ENCODE results near the gene SYNPO2. TPM values are rescaled to one million over a fixed set of nuclear protein-coding genes. Genes with fewer than 3 reads are reported as not detected.

SYNPO2 gene
- total RNA-seq, 3 donors from 2014 or later, result 18.9 to 804 (median 91.1) TPM

DNA sequence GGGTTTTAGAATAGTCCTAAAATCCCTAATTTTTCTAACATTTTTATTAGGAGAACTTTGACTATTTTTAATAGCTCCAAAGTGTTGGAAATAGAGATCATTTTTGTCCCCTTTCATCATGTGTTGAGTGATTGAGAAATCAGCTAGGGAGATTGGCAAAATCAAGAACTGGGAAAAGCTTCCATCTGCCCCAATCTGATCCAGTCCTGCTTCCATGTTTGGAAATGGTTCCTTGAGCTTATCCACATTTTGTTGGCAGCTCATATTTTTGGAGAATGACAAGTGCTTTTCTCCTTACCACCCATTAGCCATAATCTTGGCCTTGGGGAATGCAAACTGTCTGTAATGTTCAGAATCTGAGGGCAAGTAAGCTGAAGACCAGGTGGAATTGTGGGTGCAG, 73.9 kb downstream of the SYNPO2 start:
- no peaks in the 10 kb centered on the region for H3K4me1 ChIP-seq (ENCODE audit: low read depth)
- no peaks in the 10 kb centered on the region for H3K9me3 ChIP-seq
- intact Hi-C loops (cut with DNase I, micrococcal nuclease), result loop anchor here (10.0 kb wide), 2 partner anchors 68 to 198 kb away; no protein-coding TSS in a partner anchor
- DNase-seq (no peak), ATAC-seq (no peak)
- no peaks in the 10 kb centered on the region for H3K36me3 ChIP-seq (ENCODE audit: low read depth)
- H3K4me3 ChIP-seq, result no peak overlapping the region
- TF ChIP-seq, protein P1, sequence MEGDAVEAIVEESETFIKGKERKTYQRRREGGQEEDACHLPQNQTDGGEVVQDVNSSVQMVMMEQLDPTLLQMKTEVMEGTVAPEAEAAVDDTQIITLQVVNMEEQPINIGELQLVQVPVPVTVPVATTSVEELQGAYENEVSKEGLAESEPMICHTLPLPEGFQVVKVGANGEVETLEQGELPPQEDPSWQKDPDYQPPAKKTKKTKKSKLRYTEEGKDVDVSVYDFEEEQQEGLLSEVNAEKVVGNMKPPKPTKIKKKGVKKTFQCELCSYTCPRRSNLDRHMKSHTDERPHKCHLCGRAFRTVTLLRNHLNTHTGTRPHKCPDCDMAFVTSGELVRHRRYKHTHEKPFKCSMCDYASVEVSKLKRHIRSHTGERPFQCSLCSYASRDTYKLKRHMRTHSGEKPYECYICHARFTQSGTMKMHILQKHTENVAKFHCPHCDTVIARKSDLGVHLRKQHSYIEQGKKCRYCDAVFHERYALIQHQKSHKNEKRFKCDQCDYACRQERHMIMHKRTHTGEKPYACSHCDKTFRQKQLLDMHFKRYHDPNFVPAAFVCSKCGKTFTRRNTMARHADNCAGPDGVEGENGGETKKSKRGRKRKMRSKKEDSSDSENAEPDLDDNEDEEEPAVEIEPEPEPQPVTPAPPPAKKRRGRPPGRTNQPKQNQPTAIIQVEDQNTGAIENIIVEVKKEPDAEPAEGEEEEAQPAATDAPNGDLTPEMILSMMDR (IDR thresholded peaks at IDR 0.05), result no peak

DNA sequence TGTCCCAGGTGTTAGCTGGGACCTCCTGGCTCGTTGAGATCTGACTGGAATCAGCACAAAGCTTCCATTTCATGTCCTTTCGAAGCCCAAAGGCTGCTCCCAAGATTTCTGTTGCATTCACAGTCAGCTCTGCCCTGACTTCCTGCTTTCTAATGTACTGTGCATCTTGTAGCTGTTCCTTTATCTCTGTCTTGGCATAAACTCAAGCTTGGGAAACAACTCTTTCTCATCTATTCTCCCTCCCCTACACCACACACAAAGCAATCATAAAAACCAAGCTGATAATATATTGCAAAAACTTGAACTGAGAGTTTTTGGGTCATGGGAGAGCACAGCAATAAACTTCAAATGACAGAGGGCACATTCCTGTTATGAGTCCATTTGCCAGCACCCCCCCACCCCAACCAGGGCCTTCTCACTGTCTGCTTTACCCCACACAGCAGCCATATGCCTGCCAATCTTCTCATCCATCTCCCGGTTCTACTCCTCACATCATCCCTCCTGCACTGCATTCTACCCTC, 76.3 kb downstream of the SYNPO2 start:
- intact Hi-C loops (cut with DNase I, micrococcal nuclease), result loop anchor here (10.0 kb wide), 2 partner anchors 70 to 200 kb away; no protein-coding TSS in a partner anchor

DNA sequence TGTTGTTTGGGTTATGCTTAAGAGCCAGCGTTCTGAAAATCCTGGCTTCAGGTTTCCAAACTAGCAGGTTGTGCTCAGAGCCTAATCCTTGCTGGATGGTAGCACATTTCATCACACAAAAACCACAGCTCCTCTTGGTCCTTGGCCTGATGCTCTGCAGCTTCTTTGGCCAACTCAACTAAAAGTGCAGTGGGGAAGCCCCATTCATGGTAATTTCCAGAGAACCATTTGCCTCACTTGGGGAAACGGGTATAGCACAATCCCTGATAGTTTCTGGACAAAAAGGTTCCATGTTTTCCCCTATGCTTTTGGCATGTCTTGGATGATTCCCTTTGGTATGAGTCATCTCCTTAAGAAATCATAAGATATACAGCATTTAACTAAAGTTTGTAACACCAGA, 78.7 kb downstream of the SYNPO2 start:
- no peak overlapping the region for H3K4me3 ChIP-seq
- ATAC-seq (no peak), DNase-seq (no peak)
- TF ChIP-seq, protein P1 (IDR thresholded peaks at IDR 0.05), result no peak
- H3K9me3 ChIP-seq, result no peaks in the 10 kb centered on the region
- H3K4me1 ChIP-seq (ENCODE audit: low read depth), result peaks cover 7% of the 10 kb centered on the region
- intact Hi-C loops (cut with DNase I, micrococcal nuclease), result loop anchor here (10.0 kb wide), 2 partner anchors 73 to 203 kb away; no protein-coding TSS in a partner anchor
- no peaks in the 10 kb centered on the region for H3K36me3 ChIP-seq (ENCODE audit: low read depth)

More for the DNA sequence above, 76.3 kb downstream of the SYNPO2 start:
- H3K4me1 ChIP-seq (ENCODE audit: low read depth), result peaks cover 7% of the 10 kb centered on the region
- peak; percentile 5 for ATAC-seq
- H3K4me3 ChIP-seq, result no peak overlapping the region
- no peaks in the 10 kb centered on the region for H3K36me3 ChIP-seq (ENCODE audit: low read depth)
- no peaks in the 10 kb centered on the region for H3K9me3 ChIP-seq
- DNase-seq, result no peak
- TF ChIP-seq, protein P1 (IDR thresholded peaks at IDR 0.05), result no peak

DNA sequence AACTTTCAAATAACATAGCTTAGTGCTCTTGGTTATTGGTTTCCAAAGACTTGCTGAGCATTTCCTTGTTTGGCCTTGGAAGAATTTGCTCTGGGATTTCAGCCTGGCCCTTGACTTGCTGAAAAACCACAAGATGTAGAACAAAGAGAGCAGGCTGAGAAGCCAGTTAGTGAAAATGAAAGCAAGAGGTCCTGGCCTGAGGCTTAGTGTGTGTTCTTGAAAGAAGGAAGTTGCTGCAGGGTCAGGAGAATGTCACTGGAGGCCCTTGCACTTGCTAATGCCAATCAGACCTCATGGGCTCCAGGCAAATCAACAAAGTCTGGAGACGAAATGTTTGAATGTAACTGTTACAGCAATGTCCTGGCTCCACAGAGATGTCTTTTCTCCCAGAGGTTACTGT, 79.4 kb downstream of the SYNPO2 start:
- DNase-seq (peak in 1 of 3 donors; percentile 67), ATAC-seq (peak; percentile 90)
- Histone ChIP-seq H3K4me1 (ENCODE audit: low read depth) (peaks cover 7% of the 10 kb centered on the region), H3K9me3 (no peaks in the 10 kb centered on the region), H3K4me3 (no peak overlapping the region), H3K36me3 (ENCODE audit: low read depth) (no peaks in the 10 kb centered on the region)
- TF ChIP-seq, protein P1 (IDR thresholded peaks at IDR 0.05), result no peak
- intact Hi-C loops (cut with DNase I, micrococcal nuclease), result loop anchor here (10.0 kb wide), 2 partner anchors 73 to 203 kb away; no protein-coding TSS in a partner anchor

DNA sequence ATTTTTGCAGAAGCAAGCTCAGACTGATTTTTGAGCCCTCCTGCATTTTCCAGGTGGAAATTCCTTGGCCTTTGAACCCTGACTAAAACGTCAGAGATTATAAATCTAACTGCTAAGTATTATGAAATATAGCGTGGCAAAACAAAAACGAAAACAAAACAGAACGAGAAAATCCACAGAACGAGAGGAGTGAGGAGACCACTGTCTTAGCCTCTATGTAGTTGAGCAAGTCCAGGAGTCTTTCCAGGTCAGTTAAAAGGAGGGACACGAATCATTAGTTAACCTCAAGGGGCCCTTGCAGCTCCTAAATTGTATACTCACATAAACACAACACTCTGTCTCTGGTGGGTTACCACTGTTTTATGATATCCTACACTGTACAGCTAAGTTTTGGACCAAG, 80.2 kb downstream of the SYNPO2 start:
- H3K4me3 ChIP-seq, result no peak overlapping the region
- H3K9me3 ChIP-seq, result no peaks in the 10 kb centered on the region
- H3K36me3 ChIP-seq (ENCODE audit: low read depth), result no peaks in the 10 kb centered on the region
- TF ChIP-seq, protein P1 (IDR thresholded peaks at IDR 0.05), result no peak
- H3K4me1 ChIP-seq (ENCODE audit: low read depth), result peaks cover 7% of the 10 kb centered on the region
- DNase-seq, result no peak
- intact Hi-C loops (cut with DNase I, micrococcal nuclease), result loop anchor here (10.0 kb wide), 2 partner anchors 74 to 204 kb away; no protein-coding TSS in a partner anchor
- ATAC-seq, result peak; percentile 23

All from mucosa of descending colon (tissue), 3 donors.